Panc1 (cell line): ENCODE results near the gene PRSS33.

Source experiments
- CTCF ChIP-seq: fragments of 450-650 bp; IDR thresholded peaks from 2 replicates; pipeline ENCODE4 v1.5.1; 2017; ENCODE audit warnings: mild to moderate bottlenecking
- POLR2AphosphoS5 ChIP-seq: IDR thresholded peaks from 2 replicates; pipeline ENCODE4 v1.6.1; 2012; ENCODE audit warnings: mild to moderate bottlenecking, low read depth, low read length, moderate library complexity
- SIN3A ChIP-seq: IDR thresholded peaks from 2 replicates; pipeline ENCODE4 v1.6.1; 2012; ENCODE audit warnings: low read depth, mild to moderate bottlenecking, low read length, moderate library complexity, borderline replicate concordance; ENCODE audit not compliant: insufficient read depth
- TCF7L2 ChIP-seq: IDR thresholded peaks from 2 replicates; pipeline ENCODE4 v1.6.1; 2011; ENCODE audit warnings: mild to moderate bottlenecking, low read depth, low read length, inconsistent platforms

- TF ChIP-seq POLR2AphosphoS5: no peak
- TF ChIP-seq CTCF: no peak
- no peak for TF ChIP-seq SIN3A
- no peak for TF ChIP-seq TCF7L2
Measured at GRCh38 chr16:2808181-2808580, 20.8 kb upstream of the PRSS33 start.
